K562 (cell line): ENCODE data around the gene DGAT2. TPM values are rescaled to one million over a fixed set of nuclear protein-coding genes. Genes with fewer than 3 reads are reported as not detected.

Experiments used
- BHLHE40 ChIP-seq: IDR thresholded peaks from 2 replicates; pipeline ENCODE4 v1.6.1; 2011; ENCODE audit warnings: low read length, improper control_type of control experiment
- CLOCK ChIP-seq: fragments of 250-450 bp; sonication (Bioruptor Pico); IDR thresholded peaks from 2 replicates; pipeline ENCODE4 v1.4.0; 2020; ENCODE audit warnings: mild to moderate bottlenecking, moderate library complexity, borderline replicate concordance
- EWSR1 ChIP-seq: fragments of 450-650 bp; IDR thresholded peaks from 2 replicates; pipeline ENCODE4 v1.6.1; 2018; ENCODE audit warnings: borderline replicate concordance, mild to moderate bottlenecking, low read depth, moderate library complexity; ENCODE audit not compliant: partially characterized antibody
- GATAD2B ChIP-seq: fragments of 450-650 bp; IDR thresholded peaks from 2 replicates; pipeline ENCODE4 v1.6.1; 2017; ENCODE audit warnings: mild to moderate bottlenecking, borderline replicate concordance
- HOXB6 ChIP-seq: fragments of 250-450 bp; sonication (Bioruptor Pico); IDR thresholded peaks from 2 replicates; pipeline ENCODE4 v1.5.1; 2022; ENCODE audit warnings: mild to moderate bottlenecking, borderline replicate concordance
- PHTF2 ChIP-seq: fragments of 250-450 bp; sonication (Bioruptor Pico); IDR thresholded peaks from 2 replicates; pipeline ENCODE4 v1.5.0; 2021; ENCODE audit warnings: mild to moderate bottlenecking
- RB1 ChIP-seq: fragments of 450-650 bp; IDR thresholded peaks from 2 replicates; pipeline ENCODE4 v1.6.1; 2017; ENCODE audit warnings: low read depth, mild to moderate bottlenecking
- SLC30A9 ChIP-seq: fragments of 250-450 bp; sonication (Bioruptor Pico); IDR thresholded peaks from 2 replicates; pipeline ENCODE4 v1.8.0; 2022; ENCODE audit warnings: mild to moderate bottlenecking, moderate library complexity
- XRCC4 ChIP-seq: IDR thresholded peaks from one replicate; pipeline ENCODE4 v1.6.1; 2011; ENCODE audit not compliant: insufficient read depth, insufficient read length; ENCODE audit errors: extremely low read depth
- ZBTB34 ChIP-seq: fragments of 250-450 bp; sonication (Bioruptor Pico); IDR thresholded peaks from 2 replicates; pipeline ENCODE4 v1.8.0; 2021; ENCODE audit warnings: mild to moderate bottlenecking, moderate library complexity
- ZBTB5 ChIP-seq: fragments of 450-650 bp; IDR thresholded peaks from 2 replicates; pipeline ENCODE4 v1.6.1; 2017; ENCODE audit warnings: antibody characterized with exemption
- ZC3H11A ChIP-seq: IDR thresholded peaks from 2 replicates; pipeline ENCODE4 v1.6.1; 2012; ENCODE audit warnings: low read depth, low read length, improper control_type of control experiment
- ZNF184 ChIP-seq: sonication (generic); formaldehyde crosslinking; IDR thresholded peaks from 2 replicates; pipeline ENCODE4 v1.5.0; 2020; ENCODE audit warnings: missing genetic modification reagents
- ZNF696 ChIP-seq: fragments of 250-450 bp; sonication (Bioruptor Pico); conservative IDR thresholded peaks from 2 replicates; pipeline ENCODE4 v1.4.0; 2020; ENCODE audit warnings: mild to moderate bottlenecking, moderate library complexity
- ZNF717 ChIP-seq: fragments of 250-450 bp; sonication (Bioruptor Pico); IDR thresholded peaks from 2 replicates; pipeline ENCODE4 v1.5.0; 2021
- polyA plus RNA-seq, 8 experiments: library from polyadenylated mRNA; depleted of rRNA in 4 of 8; stranded (reverse) in 5 of 8; unstranded in 3 of 8; fragments of >200 nt; fragmentation: Nextera tagmentation in 2 of 8; fragmentation: Illumina TruSeq in 1 of 8; extraction: Ambion mirVana in 2 of 8; extraction: Trizol in 1 of 8; gene quantifications; 2 replicates each; pipeline versions ENCODE4 v1.2.1 to v1.2.3, GENCODE V29; 2011 to 2014; ENCODE audit warnings: inconsistent platforms in 1 of 8, missing spikeins in 1 of 8
- total RNA-seq, 7 experiments: library from RNA; depleted of rRNA in 6 of 7; stranded (reverse); fragments of >200 nt in 6 of 7; fragmentation: Illumina TruSeq in 2 of 7; extraction: Trizol in 2 of 7; gene quantifications; 2 replicates each; pipeline versions ENCODE4 v1.2.1 to v1.2.3, GENCODE V29; 2011 to 2021; ENCODE audit warnings: low replicate concordance in 1 of 7

Gene DGAT2
- total and polyA plus RNA-seq, 9 of the 15 experiments (the other 6 are each of a cell fraction or from before 2014, with no cell fraction given): 0.68 to 2.8 (median 1.8) TPM

GRCh38 chr11:75814677-75815344, 46.2 kb downstream of the DGAT2 start, which contains the start of gene UVRAG (continued):
- no peak for TF ChIP-seq SLC30A9 (CRISPR knock-in tag)
- TF ChIP-seq EWSR1: no peak
- no peak for TF ChIP-seq CLOCK (CRISPR knock-in tag)
- TF ChIP-seq ZNF696: no peak
- no peak for TF ChIP-seq XRCC4
- peak; percentile 100 for TF ChIP-seq BHLHE40
- TF ChIP-seq RB1: peak; percentile 50; the same call in 1 of the 2 replicates
- TF ChIP-seq ZBTB34 (CRISPR knock-in tag): no peak
- no peak for TF ChIP-seq ZNF717 (CRISPR knock-in tag)
- peak; percentile 12; the same call in 1 of the 2 replicates for TF ChIP-seq ZBTB5
- TF ChIP-seq HOXB6 (CRISPR knock-in tag): no peak
- no peak for TF ChIP-seq ZNF184 (CRISPR knock-in tag)
- TF ChIP-seq PHTF2 (CRISPR knock-in tag): no peak
- no peak for TF ChIP-seq ZC3H11A
- no peak for TF ChIP-seq GATAD2B
